Measurements from ENCODE around the gene SLC35B2.

- TF ChIP-seq, protein P1, sequence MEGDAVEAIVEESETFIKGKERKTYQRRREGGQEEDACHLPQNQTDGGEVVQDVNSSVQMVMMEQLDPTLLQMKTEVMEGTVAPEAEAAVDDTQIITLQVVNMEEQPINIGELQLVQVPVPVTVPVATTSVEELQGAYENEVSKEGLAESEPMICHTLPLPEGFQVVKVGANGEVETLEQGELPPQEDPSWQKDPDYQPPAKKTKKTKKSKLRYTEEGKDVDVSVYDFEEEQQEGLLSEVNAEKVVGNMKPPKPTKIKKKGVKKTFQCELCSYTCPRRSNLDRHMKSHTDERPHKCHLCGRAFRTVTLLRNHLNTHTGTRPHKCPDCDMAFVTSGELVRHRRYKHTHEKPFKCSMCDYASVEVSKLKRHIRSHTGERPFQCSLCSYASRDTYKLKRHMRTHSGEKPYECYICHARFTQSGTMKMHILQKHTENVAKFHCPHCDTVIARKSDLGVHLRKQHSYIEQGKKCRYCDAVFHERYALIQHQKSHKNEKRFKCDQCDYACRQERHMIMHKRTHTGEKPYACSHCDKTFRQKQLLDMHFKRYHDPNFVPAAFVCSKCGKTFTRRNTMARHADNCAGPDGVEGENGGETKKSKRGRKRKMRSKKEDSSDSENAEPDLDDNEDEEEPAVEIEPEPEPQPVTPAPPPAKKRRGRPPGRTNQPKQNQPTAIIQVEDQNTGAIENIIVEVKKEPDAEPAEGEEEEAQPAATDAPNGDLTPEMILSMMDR (IDR thresholded peaks at IDR 0.05), result peak in 1 of 2 donors; percentile 4
- TF ChIP-seq POLR2AphosphoS5 (IDR thresholded peaks at IDR 0.05) (peak in 1 of 3 donors; percentile 14), POLR2A (IDR thresholded peaks at IDR 0.05) (no peak)
Measured at GRCh38 chr6:44222486-44223318, 34.6 kb downstream of the SLC35B2 start.
